H4 (cell line): ENCODE data around the gene DAPK1. TPM values are rescaled to one million over a fixed set of nuclear protein-coding genes. Genes with fewer than 3 reads are reported as not detected.

ENCODE experiments used
- DNase-seq: peaks from one replicate; pipeline ENCODE4 v3.0.0-alpha.2; 2015; ENCODE audit warnings: low spot score
- total RNA-seq: library from RNA; depleted of rRNA; stranded (reverse); fragments of >200 nt; shearing (Covaris generic); gene quantifications from 2 replicates; pipeline ENCODE4 v1.2.3, GENCODE V29; 2014

The DAPK1 gene
- total RNA-seq, 1 experiment from 2014 or later: 6.6 TPM

DNA sequence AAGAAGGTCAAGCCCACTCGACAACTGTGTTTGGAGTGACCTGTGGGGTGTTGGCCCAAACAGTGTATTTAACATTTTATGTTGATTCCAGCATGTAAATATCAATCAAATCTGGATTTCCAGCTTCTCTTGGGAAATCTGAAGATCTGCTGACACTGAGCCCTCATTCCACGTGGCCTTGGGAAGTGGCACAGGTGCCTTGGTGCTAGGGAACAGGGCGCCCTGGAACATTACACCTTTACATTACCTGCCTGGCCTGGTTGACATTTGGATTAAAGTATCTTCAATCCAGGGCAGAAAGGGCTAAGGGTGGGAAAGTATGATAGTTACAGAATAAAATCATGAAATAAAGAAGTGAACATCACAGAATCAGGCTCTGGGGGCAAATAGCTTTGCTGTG is 143.4 kb downstream of the DAPK1 start:
- DNase-seq: no peak

DNA sequence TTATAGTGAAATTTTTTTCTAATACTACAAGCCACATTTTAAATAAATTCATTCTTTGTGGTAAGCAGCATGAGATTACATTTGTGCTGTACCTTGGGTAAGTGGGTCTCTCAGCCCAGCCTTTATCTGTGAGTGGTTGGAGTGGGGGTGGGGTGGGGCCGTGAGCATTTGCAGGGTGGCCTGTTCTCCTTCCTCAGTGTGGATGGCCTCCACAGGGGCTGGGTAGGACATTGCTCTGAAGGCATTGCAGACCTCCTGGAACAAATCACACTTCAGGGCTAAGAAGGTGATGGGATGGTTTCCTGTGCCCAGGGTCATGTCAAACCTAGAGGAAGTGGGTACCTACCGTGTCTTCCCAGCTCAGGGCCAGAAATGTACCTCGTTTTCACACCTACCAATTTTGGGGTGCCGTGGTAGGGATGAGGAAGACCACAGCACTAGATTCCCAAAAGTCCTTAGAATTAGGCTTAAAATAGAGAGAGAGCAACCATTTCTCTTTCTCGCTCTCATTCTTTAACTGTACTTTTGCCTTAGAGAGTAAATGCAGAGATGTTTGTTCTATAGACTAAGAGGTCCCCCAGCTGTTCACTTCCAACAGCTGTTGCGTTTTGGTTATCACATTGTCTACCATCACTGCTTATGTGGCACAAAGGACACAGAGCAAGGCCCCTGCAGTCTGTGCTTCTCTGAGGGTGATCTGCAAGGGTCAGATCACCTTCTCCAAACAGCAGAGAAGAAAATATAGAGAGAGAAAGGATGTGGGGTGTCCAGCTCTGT is 144.9 kb downstream of the DAPK1 start:
- DNase-seq: no peak

DNA sequence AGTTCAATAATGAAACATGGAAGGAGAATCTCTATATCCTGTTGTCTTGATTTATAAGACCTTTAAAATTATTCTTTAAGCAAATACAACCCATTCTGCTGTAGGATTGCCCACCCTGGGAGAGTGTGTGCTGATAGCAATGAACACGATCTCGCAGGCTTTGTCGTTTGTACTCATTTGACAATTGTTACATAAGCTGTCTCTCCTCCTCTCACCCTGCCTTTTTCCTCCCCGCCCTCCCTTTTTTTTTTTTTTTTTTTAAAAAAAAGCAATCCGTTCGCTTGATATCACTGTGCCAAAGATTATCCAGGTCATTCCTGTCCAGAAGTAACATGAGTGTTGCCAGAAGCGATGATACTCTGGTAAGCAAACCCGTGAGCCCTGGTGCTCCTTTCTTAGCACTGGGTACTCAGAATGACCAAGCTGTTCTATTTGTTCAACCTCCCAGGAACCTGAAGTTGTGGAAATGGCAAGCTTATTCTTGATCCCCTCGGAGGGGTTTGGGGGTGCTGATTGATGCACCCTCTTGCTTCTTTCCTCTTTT is 145.5 kb downstream of the DAPK1 start:
- DNase-seq: no peak

DNA sequence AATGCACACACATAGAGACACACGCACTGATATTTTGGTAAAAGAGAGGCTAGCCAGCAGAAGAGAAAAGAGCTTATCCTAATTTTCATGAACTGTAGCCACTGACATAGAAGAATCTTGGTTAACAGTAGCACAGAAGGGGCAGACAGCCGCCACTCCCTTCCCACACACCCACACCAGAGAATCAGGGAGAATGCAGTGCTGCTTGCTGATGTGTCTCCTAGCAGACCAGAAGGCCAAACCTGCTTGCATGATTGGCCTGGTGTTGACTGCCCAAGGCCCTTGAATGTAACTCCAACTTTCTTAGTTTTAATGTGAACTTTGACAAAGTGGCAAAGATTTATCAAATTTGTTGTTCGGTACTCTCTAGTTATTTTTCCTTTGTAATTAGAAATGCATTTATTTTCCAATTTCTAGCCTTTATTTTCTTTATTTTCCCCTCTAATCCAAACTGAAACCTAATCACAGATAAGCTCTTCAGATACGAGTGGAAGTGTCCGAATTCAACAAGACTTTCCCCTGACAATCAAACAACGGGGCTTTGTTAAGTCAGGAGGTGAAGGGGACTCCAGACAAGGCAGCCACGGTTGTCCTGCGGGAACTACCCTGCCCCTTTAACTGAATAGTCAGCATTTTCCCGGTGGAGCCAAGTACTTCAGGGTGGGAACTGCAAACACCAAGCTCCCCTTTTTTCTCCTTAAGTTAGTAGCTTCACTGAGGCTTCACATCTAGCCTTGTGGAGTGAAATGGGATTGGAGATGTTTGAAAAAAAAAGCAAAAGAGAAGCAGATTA is 146.3 kb downstream of the DAPK1 start:
- no peak for DNase-seq

DNA sequence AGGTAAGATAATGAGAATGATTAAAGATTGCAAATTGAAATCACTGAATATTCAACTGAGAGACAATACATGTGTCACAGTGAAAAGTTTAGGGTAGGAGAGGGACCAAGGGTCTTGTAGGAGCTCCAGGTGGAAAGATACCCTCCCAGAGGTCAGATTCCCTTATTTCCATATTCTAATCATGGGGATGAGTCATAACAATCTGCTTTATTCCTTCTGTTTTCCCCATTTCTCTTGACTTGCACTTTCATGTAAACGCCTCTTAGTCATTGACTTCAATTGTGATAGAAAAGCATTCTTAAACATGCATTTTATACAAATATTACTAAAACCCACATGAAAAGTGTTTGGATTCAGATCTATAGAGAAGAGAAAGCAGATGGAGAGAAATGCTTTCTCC is 147.0 kb downstream of the DAPK1 start:
- no peak for DNase-seq

DNA sequence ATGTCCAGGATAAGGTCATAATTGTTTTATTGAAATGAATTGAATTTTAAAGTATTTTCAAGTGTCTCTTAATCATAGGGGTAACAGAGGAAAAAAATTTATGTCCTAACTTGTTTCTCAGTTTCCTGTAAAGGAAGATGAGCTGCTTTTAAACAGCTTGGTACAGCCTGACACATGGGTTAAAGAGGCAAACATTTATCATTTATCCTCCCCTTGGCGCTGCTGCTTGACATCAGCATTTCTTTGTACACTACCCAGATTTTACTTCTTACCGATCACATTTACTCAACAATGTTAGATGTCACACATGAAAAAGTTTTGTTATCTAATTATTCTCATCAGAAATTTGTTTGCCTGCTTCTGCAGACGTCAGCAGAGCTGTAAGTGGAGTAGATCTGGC is 148.9 kb downstream of the DAPK1 start:
- no peak for DNase-seq

DNA sequence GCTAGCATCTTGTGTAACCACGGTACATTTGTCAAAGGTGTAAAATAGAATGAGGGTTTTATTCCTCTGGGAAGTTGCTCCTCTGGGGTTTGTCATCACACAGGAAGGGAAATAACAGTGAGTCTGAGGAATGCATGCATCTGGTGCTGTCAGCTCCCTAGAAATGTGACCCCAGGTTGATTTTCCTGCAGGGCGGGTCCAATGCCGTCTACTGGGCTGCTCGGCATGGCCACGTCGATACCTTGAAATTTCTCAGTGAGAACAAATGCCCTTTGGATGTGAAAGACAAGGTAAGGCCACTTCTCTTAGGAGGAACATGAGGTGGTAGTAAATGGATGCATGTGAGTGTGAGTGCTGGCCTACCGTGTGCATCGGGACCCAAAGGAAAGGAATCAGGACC is 149.4 kb downstream of the DAPK1 start:
- no peak for DNase-seq

DNA sequence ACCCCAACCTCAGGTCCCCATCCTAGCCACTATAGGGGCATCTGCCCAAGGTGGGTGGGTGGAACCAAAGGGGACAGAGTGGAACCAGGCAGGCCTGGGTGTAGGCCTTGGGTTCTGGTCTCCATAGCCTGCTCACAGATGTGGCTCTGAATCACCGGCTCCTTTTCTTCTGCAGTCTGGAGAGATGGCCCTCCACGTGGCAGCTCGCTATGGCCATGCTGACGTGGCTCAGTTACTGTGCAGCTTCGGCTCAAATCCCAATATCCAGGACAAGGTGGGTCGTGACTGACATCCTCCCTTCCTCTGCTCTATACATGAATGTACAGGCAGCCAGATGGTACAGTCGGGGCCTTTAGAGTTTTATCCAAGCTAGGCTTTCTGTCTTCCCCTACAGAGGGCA is 150.9 kb downstream of the DAPK1 start:
- no peak for DNase-seq

DNA sequence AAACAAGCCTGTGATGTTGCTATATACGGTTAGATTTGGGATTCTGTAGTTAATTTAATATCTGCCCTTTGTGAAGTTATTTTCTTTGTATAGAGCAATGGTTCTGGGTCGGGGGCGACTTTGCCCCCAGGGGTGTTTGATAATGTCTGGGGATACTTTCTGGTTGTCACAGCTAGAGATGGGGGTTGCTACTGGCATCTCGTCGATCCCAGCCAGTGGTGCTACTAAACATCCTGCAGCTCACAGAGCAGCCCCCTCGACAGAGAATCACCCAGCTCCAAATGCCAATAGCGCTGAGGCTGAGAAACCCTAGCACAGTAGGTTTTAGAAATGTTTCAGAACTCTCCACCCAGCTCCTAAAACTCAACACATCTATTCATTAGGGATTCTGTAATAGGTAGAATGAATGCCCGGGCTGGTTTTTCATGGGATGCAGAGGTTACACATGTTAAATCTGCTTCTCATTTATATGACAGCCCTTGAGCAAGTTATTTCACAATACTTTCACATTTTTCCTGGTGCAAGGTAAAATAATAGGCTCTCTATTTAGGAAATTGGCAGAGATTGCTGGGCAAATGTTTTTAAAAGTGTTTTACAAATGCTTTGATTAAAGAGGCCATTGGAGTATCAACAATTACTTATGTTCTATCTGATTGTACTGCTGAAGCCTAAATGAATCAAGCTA is 153.1 kb downstream of the DAPK1 start:
- DNase-seq: no peak

DNA sequence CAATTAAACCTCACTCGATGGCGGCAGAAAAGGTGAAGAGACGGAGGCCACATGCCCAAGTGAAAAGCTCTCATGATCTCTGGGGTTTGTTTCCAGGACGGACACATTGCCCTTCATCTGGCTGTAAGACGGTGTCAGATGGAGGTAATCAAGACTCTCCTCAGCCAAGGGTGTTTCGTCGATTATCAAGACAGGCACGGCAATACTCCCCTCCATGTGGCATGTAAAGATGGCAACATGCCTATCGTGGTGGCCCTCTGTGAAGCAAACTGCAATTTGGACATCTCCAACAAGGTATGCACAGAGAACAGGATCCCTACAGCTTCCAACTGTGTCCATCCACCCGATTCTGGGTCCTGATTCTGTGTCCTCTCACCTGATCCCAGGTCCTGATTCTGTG is 153.8 kb downstream of the DAPK1 start:
- DNase-seq: no peak

DNA sequence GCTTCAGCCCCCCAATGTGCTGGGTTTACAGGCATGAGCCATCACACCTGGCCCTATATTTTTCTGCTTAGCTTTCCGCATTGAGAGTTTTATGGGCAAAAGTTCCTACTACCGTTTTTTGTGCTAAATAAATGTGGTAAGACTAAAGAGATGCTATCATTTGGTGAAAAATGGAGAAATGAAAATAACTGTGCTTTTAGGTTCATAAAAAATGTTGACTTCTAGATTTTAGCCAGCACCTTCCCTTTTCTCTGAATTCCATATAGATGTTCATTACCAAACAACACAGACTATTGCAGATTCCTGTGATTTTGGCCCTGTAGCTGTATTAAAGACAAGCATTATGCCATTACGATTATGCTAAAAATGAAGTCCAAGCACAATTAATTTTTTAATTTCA is 156.3 kb downstream of the DAPK1 start:
- DNase-seq: no peak

DNA sequence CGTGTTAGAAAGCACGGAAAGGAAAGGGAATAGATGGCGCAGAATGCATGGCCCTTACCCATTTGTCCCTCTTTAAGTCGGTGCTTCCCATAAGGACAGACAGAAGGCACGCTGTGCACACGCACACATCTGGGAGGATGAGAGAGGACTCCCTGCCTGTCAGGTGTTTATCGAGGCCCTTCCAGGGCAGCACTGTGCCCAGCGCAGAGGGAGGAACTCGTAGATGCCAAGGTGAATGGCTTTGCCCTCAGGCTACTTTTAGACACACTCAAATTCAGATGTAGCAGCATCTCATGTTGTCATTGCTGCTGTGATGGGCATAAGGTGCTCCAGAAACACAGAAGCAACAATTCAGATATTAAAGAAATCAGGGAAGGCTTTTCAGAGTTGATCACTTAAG is 158.1 kb downstream of the DAPK1 start:
- DNase-seq: no peak

DNA sequence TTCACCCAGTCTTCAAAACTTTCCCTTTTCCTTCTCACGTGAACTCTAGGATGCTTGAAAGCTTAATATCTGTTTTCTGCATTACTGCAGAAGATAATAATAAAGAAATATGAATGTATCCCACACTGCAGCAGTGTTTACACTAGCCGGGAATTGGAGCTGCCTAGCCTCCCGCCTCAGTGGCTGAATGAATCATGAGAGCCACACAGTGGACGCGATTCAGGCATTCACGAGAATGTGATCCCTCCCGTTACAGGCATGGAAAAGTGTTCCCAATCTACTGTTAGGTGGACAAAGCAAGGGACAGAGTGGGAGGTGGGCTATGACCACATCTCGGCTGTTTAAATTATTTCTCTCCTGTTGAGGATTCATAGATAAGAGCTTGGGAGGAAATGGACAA is 158.8 kb downstream of the DAPK1 start:
- DNase-seq: no peak

DNA sequence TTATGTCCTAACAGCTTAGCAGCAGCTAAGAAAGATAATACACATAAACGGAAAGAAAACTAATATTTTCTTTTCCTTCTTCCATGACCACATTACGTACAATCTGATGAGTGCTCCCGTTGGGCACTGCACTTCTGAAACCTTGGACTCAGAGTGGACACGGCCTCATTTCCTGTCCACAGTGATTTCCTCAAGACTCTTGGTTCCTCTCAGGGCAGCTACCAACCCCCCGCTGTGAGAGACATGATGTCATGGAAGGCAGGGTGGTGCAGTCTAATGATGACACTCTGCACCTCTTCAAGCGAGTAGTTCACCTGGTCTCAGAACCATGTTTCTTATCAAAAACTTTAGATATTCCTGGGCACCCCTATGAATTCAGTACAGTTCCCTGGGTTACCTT is 159.5 kb downstream of the DAPK1 start:
- DNase-seq: no peak

DNA sequence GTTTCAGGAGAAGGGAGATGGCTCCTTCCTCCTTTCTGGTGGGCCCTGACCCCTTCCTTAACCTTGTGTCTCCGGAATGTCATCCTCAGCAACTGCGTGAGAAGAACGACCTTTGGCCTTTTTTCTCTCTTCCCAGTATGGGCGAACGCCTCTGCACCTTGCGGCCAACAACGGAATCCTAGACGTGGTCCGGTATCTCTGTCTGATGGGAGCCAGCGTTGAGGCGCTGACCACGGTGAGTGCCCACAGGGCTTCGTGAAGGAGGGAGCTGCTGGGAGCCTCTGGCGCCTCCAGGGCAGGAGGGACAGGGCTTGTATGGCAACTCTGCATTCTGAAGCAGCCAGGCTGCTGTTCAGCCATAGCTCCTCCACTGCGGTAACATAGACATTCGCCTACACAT is 160.2 kb downstream of the DAPK1 start:
- DNase-seq: no peak

DNA sequence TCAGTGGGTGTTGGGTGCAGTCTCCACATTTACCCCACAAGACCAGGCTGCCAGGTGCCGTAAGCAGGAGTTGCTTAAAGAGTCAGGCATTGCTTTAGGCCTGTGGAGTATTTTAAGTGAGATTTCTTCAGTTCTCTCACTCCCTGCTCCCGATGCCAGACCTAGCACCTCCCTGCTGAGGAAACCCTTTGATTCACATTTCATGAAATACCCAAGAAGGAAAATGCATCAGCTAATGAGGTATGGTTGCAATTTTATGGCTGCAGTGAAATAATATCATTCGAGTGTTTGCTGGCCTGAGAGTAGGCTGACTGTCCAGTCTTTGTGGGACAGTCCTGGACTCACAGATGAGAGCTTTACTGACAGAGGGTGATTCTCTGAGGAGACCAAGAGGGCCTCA is 160.8 kb downstream of the DAPK1 start:
- DNase-seq: no peak

DNA sequence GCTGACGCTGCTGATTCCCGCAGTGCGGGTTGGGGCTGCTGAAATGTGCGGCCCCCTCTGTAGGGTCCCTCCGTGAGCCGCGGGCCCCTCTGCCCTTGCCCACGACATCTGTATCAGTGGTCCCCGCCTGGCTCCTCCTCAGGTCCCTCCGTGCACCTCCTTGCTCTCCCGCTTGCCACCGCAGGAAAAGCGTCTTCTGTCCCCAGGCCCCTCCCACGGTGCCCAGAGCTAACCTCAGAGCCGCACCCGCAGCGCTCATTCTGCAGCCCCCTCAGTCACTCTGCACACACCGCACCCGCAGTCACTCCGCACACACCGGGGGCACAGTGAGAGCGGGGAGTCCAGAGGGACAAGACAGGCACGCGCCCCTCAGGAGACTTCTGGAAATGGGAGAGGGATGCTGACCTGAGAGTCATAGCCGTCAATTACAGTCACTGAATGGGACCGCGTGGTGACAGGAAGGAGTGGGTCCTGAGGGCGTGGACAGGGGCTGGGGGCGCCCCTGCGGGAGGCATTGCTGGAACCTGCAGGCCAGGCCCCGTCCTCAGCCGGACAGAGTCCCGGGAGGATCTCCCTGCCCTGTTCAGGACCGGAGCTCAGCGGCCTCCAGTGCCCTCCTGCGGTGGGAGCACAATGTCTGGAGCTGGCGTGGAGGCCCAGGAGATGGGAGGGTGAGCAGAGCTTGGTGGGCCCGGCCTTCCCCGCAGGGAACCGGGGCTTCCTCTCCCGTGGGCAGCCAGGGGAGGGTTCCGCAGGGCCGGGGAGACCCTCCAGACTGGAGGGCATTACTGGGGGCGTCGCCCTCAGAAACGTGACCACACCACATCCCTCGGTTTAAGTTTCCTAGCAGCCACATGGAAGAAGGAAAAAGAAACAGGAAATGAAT is 162.1 kb downstream of the DAPK1 start:
- DNase-seq: no peak

DNA sequence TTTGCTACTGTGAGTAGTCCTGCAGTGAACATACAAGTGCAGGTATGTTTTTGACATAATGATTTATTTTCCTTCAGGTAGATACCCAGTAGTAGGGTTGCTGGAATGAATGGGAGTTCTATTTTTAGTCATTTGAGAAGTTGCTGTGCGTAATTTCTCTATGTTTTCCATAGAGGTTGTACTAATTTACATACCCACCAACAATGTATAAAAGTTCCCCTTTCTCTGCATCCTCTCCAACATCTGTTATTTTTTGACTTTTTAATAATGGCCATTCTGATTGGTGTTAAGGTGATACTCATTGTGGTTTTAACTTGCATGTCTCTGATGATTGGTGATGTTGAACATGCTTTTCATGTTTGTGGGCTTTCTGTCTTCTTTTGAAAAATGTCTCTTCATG is 163.6 kb downstream of the DAPK1 start:
- DNase-seq: no peak

DNA sequence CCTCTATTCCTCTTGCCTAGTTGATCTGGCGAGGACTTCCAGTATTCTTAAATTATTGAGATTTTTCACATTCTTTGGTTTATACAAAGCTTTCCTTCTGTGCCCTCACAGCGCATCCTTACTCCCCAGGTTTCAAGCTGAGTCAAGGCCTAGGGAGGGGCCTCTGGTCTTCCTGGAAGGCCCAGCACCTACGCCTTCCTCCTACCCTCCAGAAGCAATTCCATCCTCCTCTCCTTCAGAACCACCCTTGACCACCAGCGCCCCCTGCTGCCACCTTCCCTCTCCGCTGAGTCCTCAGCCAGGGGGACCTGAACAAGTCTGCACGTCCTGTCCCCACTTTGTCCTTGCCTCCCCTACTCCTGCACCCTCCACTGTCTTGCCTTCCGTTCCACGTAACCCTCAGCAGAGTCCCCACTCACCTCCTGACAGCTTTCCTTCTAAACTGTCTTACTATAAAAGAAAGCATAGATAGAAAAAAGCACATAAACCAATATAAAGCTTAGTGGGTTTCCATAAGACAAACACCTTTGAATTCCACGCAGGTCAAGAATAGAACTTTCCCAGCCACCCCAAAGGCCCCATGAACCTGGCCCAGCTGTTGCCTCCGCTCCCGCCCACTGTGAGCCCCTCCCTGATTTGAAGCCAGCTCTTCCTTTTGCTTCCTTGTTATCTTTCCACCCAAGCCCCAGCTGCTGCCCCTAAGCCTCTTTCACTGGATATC is 165.3 kb downstream of the DAPK1 start:
- DNase-seq: peak; percentile 77

DNA sequence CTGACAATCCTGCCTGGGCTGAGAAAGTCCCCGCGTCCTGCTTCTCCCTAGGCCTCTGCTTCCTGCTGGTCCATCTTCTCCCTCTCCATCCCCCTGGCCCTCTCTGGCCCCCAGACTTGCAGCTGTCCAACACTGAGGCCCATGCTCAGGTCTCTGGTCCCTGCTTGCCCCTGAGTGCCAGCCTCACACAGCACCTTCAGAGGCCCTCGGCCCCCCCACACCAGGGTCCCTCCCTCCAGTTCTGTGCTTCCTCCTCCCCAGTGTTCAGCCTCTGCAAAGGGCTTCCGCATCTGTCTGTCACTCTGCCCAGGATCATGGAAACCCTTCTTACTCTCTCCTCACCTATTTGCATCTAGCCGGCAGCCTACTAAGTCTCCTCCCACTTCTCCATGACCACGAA is 165.9 kb downstream of the DAPK1 start:
- DNase-seq: no peak
